Measurements from ENCODE around the gene NATD1.

DNA sequence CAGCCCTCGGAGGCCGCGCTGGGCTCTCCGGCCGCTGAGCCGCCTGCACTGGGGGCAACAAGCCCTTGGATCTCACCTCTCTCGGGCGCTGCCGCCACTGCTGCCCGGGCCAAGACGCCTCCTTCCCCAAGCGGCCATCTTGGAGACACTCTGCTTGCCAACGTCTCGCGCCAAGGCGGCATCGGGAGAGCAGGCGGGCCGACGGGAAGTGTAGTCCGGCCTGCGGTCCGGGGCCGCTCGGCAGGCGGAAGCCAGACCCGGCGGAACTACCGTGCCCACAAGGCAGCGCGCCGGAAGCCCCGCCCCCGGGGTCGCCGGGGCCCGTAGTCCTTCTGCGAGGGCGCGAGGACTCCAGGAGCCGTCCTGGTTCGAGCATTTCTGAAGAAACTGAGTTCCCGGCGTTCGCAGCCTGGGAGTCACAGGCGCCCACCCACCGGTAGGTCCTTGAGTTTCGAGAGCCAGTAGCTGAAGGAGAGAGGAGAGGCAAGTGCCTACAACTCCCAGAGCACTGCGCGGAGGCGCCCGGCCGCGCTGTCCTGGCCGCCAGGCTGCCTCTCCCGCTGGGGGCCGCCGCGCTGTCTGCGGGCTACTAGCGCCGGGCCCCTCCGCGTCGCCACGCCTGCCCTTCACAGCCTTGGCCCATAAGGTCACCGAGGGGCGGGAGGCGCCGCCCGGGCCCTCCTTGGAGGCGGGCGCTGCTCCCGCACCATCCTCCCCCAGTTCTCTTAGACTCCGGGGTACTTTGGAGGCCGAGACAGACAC is 39.0 kb downstream of the NATD1 start, which contains the start of gene TMEM11:
- TF ChIP-seq, protein P1, sequence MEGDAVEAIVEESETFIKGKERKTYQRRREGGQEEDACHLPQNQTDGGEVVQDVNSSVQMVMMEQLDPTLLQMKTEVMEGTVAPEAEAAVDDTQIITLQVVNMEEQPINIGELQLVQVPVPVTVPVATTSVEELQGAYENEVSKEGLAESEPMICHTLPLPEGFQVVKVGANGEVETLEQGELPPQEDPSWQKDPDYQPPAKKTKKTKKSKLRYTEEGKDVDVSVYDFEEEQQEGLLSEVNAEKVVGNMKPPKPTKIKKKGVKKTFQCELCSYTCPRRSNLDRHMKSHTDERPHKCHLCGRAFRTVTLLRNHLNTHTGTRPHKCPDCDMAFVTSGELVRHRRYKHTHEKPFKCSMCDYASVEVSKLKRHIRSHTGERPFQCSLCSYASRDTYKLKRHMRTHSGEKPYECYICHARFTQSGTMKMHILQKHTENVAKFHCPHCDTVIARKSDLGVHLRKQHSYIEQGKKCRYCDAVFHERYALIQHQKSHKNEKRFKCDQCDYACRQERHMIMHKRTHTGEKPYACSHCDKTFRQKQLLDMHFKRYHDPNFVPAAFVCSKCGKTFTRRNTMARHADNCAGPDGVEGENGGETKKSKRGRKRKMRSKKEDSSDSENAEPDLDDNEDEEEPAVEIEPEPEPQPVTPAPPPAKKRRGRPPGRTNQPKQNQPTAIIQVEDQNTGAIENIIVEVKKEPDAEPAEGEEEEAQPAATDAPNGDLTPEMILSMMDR (conservative IDR thresholded peaks at IDR 0.05; ENCODE audit: low read depth, low read length), result no peak
- TF ChIP-seq EZH2 (IDR thresholded peaks at IDR 0.05; ENCODE audit: borderline replicate concordance, low read depth, low read length, poor library complexity, severe bottlenecking), result no peak
